Measurements from ENCODE around the gene GATAD2B. TPM values are rescaled to one million over a fixed set of nuclear protein-coding genes. Genes with fewer than 3 reads are reported as not detected.

GATAD2B gene
- total RNA-seq, 2 experiments from 2014 or later, result 53.6 to 57.5 TPM

DNA sequence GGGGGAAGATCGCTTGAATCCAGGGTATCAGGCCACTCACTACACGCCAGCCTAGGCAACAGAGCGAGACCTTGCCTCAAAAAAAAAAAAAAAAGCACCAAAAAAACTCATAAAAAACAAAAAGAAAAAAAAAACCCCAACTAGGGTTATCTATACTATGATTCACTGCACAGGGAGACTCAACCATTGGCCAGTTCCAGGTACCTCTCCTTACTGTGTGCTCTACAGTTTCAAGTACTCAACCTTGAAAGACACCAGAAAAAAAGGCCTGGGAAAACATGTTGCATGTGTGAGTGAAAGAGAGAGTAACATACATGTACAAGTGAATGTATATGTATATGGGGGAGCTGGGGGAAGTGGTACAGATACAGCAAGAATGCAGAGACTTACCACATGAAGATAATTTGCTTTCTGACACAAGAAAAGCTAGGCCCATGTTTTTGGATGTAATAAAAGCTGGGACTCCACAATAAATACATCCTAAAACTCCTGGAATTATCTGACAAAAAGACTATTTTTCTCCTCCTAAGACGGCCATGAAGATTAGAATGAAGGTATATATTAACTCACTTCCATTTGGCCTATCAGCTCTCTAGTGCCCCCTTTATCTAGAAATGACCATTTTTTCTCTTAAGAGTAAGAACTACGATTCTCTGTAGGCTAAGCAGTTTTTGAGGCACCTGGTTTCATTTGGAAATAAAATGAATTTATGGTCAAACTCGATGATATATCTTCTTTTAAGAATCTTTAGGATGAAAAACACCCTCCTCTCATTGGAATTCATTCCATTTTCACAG lies 95.4 kb downstream of the GATAD2B start:
- ChIA-PET CTCF (no interaction called here), POLR2A (no interaction called here)

DNA sequence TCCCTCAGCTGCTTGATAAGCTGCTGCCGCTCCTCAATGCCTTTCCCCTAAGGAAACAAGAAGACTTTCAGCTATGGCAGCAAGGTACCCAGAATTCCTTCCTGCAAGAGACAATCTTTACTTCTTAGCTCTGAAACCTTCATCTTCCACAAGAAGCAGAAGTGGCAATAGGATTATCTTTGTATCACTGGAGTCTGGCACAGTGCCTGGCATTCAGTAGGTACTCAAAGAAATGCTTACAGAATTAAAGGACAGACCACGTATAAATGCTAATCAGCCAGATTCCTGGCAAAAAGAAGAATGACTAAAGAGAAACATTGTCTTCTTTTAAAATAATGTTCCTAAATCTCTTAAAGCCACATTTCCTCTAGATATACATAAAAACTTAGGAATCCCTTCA lies 103.9 kb downstream of the GATAD2B start:
- POLR2A ChIA-PET, result no interaction called here
- CTCF ChIA-PET, result interaction anchor here (0.6 kb wide), 1 partner anchor 28 kb away, joined by 4 read pairs; no protein-coding TSS in a partner anchor

DNA sequence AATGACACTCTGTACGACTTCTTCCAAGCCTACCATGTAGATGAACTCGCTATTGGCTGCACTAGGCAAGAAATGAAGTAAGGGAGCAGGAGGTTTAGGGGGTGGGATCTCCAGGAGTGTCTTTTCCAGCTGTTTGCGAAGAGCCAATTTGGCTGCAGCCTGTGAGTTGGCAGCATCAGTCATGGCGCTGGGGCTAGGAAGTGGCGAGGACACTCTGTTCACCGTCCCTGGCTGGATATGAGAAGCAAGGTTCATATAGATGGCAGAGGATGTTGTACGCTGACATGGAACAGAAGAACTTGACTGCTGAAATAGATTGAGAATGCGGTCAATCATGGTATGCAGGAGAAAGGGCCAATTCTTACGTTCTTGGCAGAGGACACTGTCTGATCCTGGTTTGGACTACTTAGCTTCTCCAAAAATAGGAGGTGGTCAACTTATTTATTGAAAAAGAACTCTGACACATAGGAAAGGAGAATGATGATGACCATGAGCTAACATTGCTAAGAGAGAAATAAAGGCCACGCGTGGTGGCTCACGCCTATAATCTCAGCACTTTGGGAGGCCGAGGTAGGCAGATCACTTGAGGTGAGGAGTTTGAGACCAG lies 106.4 kb downstream of the GATAD2B start:
- ChIA-PET CTCF (no interaction called here), POLR2A (no interaction called here)

DNA sequence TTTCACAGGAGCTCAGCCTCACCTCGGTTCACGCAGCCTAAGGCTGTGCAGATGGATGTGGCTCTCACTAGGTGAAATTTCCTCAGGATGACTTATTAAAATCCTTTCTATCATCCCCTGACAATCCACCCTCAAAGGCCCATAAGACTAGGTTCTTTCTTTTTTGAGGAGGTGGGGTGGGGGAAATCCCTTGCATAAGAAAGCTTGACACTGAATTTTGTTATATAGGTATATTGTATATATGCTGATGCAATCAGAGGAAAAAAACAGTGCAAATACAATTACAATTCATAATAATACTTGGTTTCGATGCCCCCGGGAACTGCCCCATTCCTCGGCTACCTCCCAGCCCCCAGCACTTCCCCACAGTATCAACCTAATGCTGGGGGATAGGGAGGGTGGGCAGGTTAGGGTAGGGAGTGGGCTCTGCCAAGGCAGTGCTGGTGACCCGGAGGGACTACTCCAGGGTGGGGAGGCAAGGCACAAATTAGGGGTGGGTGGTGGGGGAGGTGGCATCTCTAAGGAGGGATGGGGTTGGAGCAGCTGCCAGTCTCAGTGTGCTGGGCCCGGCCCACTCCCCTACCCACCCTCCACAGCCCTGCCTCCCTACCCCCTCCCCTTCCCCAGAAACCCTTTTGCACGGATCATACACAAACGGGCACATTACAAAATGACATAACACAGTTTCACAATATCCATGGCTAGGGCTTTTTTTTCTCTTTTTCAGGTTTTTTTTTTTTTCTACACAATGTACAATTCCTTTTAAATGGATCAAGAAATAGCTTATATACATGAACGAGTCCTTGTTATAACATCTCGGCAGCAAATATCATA lies 116.7 kb downstream of the GATAD2B start:
- ChIA-PET POLR2A (interaction anchor here (0.8 kb wide), 1 partner anchor 31 kb away, joined by 3 read pairs; the partner anchor contains the start of gene SLC27A3), CTCF (interaction anchor here (0.6 to 2.2 kb wide), 2 partner anchors 15 to 180 kb away, joined by 3 to 8 read pairs; partner anchors contain the start of gene RAB13)

DNA sequence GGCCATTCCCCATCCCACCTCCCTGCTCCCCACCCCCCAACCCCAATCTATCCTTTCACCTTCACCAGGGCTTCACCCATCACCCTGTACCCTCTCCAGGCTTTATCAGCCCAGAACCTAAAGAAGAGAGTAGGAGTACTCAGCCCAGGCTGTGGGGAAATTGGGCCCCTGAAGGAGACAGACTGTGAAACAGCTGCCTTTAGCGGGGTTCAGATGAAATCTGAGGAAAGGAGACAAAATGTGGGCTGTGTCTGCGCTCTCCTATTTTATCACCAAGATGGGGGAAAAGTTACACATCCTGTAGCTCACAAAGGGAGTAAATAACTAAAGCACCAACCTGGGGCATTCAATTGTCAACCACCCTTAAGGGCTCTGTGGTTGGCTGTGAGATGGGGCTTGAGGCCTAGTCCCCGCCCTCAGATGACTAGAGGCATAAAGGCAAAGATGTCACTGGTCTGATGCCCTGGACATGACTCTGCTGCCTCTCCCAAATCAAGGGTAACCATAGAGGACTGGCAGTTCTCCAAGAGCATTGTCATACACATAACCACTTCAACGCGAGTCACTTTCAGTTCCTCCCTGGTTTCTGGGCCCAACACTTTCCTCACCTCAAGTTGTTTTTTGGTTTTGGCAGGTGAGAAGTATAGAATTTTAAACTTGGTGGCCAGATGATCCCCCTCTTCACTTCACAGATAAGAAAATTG lies 117.6 kb downstream of the GATAD2B start:
- ChIA-PET POLR2A (no interaction called here), CTCF (interaction anchor here (2.2 to 2.6 kb wide), 2 partner anchors 141 to 181 kb away, joined by 8 to 11 read pairs; partner anchors contain the start of genes DENND4B and RAB13)

DNA sequence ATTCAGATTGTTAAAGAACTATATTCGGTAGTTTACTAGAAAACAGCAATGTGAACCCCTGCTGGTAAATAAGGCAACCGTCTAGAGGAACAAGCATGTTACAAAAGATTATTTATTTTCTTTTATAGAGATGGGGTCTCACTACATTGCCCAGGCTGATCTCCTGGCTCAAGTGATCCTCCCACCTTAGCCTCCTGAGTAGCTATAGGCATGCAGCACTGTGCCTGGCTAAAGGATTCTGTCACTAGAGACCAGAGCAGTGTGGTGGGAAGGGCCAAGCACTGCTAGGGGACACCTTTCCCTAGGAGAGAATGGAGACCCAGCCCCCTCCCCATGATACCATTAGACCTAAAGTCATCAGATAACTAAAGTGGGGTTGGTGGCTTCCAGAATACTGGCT lies 118.7 kb downstream of the GATAD2B start:
- POLR2A ChIA-PET, result interaction anchor here (0.6 kb wide), 1 partner anchor 159 kb away, joined by 4 read pairs; the partner anchor contains the start of gene SLC39A1
- CTCF ChIA-PET, result interaction anchor here (2.2 to 2.6 kb wide), 2 partner anchors 142 to 182 kb away, joined by 8 to 11 read pairs; partner anchors contain the start of genes DENND4B and RAB13

DNA sequence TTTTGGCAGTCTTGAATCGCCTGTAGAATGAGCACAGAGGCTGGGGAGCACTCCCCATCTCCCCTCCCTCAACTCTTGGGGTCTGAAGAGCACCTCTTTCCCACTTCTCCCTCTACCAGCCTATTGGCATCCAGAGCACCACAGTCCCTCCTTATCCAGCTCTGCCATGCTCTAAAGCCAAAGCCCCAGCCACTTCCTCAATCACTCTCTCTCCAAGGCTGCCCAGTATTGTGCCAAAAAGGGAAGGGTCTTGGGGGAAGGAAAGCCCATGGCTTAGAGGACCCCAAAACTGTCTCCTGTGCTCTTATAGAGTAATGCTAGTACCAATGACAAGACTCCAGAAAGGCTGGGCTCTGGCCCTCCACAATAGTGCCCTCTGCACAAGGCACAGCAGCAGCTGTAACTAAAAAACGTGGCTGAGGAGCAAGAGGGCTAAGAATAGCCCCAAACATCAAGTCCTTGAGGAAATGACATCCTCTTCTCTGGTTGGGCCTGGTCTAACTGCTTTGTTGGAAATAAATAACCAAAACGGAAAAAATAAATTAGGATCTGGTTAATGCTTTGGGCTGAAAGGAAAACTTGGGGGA lies 119.2 kb downstream of the GATAD2B start:
- CTCF ChIA-PET, result interaction anchor here (1.6 to 2.6 kb wide), 2 partner anchors 143 to 183 kb away, joined by 9 to 11 read pairs; partner anchors contain the start of genes DENND4B and RAB13
- POLR2A ChIA-PET, result interaction anchor here (0.6 kb wide), 1 partner anchor 160 kb away, joined by 4 read pairs; the partner anchor contains the start of gene SLC39A1

DNA sequence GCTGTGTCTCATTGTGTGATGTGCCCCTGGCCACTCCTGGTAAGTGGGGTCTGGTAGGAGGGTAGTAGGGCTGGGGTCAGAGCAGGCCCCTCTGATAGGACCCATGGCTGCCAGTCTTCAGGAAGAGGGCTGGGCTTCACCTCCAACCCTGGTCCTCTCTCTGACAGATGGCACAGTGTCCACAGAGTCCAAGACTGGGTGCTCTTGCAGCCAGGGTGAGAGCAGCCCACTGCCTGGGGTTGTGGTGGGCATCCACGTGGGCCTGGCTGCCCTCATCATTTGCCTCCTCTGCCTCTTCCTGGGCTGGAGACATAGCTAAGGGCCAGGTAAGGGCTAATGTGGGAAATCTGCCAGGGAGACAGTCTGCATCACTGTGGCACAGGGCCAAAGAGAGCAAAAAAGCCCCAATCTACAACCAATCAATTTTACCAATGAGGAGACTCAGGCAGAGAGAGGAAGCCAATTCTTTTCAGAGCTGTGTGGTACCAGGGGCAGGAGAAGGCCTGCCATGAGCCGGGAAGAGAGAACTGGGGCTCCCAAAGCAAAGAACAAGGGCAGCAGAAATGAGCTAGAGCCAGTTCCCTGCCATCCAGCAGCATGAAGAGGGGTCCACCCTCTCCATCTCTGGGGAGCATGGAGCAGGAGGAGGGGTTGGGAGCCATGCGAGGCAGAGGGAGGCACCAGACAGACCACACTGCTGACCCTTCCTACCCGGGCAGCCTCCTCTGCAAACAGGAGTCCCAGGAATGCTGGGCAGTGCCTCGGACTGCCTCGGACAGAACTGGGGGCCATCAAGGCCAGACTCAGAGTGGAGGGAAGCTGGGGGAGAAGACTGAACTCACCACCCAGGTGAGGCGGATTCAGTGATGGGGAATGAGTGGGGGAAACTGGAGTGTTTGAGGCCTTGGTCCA lies 120.7 kb downstream of the GATAD2B start:
- CTCF ChIA-PET, result interaction anchor here (1.6 kb wide), 1 partner anchor 185 kb away, joined by 9 read pairs; the partner anchor contains the start of gene RAB13
- POLR2A ChIA-PET, result interaction anchor here (0.6 kb wide), 1 partner anchor 53 kb away, joined by 3 read pairs; no protein-coding TSS in a partner anchor

DNA sequence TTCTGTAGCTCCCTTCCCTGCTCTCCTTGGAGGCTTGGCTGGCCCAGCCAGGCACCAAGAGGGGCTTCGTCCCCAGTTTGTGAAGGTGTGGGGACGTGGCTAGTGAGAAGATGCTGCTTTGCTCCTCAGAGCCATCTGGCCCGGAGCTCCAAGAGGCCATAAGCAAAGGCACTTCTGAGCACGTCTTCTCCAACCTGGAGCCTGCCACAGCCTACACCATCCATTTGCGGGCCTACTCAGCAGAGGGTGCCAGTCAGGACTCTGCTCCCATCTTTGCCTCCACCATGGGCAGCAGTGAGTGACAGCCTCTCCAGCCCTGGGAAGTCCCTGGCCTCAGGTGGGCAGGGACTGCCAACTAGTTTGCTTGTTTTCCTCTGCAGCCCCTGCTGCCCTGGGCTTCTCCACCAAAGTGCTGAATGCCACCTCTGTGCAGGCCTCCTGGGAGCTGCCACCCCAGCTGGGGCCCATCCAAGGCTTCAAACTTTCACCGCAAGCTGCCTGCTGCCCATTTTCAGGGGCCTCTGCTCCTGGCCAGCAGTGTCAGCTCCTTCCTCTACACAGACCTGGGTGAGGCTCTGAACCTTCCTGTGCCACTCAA lies 121.6 kb downstream of the GATAD2B start:
- POLR2A ChIA-PET, result no interaction called here

DNA sequence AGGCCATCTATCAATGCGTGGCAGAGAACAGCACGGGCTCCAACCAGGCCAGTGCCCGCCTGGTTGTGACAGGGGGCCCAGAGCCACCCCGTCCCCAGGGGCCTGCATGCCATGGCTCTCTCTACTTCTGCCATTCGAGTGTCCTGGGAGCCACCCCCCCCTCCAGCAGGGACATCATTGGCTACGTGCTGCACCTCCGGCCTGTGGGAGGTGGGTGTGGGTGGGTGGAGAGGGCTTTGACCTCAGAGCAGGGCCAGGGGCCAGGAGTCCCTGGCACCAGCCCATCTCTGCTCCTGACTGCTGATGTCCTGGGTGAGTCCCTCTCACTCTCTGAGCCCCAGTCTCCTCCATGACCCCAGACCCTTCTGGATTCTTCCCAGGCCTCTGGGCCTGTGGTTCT lies 122.3 kb downstream of the GATAD2B start:
- CTCF ChIA-PET, result interaction anchor here (1.0 to 6.3 kb wide), 2 partner anchors 111 to 185 kb away, joined by 3 to 47 read pairs; partner anchors contain the start of gene RAB13

More for the DNA sequence above, 121.6 kb downstream of the GATAD2B start:
- CTCF ChIA-PET, result interaction anchor here (1.0 to 6.3 kb wide), 2 partner anchors 110 to 184 kb away, joined by 3 to 47 read pairs; partner anchors contain the start of gene RAB13

DNA sequence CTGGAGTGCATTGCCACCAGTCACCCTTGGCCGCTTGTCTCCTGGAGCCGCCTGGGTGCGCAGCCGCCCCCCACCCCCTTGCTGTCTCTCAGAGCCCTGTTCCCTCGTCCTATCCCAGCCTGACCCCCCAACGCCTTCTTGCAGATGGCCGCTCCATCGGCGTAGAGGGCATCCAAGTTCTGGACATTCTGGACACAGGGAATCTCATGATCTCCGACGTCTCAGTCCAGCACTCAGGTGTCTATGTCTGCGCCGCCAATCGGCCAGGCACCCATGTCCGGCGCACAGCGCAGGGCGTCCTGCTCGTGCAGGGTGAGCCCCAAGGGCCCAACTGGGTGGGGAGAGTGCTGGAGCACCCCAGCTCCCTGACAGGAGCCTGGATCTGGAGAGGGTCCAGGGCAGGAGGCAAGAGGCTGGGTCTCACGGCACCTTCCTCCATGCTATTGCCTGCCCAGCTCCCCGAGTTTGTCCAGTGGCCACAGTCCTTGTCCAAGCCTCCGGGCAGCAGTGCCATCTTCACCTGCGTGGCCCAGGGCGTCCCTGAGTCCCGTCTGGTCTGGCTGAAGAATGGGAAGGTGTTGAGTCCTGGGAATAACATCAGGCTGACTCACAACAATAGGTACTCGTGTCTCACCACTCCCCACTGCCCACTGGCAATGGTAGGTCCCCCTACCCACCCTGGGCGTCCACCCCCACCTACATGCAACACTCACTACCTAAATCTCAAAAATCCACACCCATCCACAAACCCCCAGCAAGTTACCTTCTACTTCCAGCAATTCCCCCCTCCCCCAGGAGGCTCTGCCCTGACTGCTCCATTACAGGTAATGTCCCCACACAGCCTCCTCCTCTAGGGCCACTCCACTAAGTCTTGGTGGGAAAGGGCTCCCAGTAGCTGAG lies 123.0 kb downstream of the GATAD2B start:
- ChIA-PET POLR2A (no interaction called here), CTCF (interaction anchor here (2.1 to 6.3 kb wide), 2 partner anchors 10 to 186 kb away, joined by 5 to 47 read pairs; partner anchors contain the start of gene RAB13)

More for the DNA sequence above, 122.3 kb downstream of the GATAD2B start:
- POLR2A ChIA-PET, result no interaction called here

DNA sequence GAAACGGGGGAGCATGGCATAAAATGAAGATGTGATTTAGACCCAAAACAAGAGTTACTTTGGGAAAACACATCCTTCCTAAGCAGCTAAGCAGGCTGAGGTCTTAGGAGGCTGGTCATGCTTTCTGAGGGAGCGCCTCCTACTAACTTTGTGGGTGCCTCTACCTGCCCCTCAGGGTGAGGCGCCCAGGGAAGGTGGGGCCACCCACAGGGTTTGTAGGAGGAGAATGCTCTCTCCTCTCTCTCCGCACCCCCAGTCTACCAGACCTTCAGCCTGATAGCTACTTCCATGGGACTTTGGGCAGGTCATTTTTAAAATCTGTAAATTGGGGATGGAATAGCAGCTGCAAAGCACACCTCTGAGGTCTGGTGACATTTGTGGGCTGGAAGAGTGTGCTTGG lies 123.8 kb downstream of the GATAD2B start:
- POLR2A ChIA-PET, result no interaction called here
- CTCF ChIA-PET, result interaction anchor here (1.1 to 6.3 kb wide), 4 partner anchors 9 to 191 kb away, joined by 3 to 47 read pairs (median 8); partner anchors contain the start of genes DENND4B, RAB13 and RPS27

DNA sequence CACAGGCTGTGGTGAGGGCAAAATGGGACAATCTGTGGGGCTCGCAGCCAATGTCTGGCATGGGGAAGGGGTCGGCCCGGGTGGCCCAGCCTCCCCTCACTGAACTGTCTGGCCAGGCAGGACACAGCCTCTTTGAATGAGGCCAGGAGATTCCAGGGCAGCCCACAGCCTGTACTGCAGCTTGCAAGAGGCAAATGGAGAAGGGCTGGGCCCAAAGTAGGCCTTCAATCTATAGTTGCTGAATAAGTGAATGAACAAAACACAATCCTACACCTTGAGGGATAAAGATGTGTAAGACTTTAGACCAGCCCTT lies 124.3 kb downstream of the GATAD2B start:
- CTCF ChIA-PET, result interaction anchor here (1.1 to 6.3 kb wide), 4 partner anchors 8 to 192 kb away, joined by 3 to 47 read pairs (median 8); partner anchors contain the start of genes DENND4B, RAB13 and RPS27
- POLR2A ChIA-PET, result no interaction called here

DNA sequence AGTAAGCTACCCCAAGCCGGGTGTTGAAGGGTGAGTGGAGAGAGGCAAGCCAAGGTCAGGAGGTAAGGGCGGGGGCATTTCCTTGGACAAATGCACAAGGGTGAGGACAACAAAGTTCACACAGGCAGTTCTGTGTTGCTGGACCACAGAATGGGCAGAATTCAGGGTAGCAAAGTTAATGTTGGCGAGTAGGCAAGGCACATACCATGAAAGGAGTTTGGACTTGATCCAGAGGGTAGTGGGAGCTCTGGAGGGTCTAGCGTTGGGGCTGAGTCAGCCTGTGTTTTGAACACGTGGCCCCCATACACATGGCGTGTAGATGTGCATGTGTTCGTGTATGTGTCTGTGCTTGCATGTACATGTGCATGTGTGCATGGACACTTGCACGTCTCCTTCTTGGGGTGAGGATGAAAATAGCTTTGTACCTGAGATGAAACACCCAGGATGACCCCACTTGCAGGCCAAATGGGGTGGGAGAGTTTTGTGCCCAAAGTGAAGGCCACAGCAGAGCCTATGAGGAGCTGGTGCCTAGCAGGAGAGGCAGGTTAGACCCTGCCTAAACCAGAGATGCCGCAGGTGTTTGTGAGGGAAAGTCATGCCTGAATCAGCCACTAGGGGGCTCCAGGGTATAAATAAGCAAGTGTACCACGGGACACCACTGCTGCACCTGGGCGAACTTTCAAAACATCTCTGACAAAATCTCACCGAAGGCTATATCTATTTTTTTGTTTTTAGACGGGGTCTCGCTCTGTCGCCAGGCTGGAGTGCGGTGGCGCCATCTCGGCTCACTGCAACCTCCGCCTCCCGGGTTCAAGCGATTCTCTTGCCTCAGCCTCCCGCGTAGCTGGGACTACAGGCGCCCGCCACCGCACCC lies 125.7 kb downstream of the GATAD2B start:
- ChIA-PET CTCF (interaction anchor here (0.6 to 6.3 kb wide), 11 partner anchors 7 to 362 kb away, joined by 3 to 47 read pairs (median 3); partner anchors contain the start of genes DENND4B, GATAD2B, JTB and RAB13), POLR2A (interaction anchor here (0.6 kb wide), 1 partner anchor 475 kb away, joined by 3 read pairs; no protein-coding TSS in a partner anchor)
